Occipital lobe (tissue), 2 donors: Measurements from ENCODE around the gene PCK2. TPM values are rescaled to one million over a fixed set of nuclear protein-coding genes. Genes with fewer than 3 reads are reported as not detected.

Source experiments
- DNase-seq: peaks from one replicate; lab custom pipeline; 2025; lab: John Stamatoyannopoulos, UW
- total RNA-seq: library from RNA; depleted of rRNA; stranded (reverse); fragments of >200 nt; gene quantifications from one replicate; pipeline ENCODE4 v1.2.3, GENCODE V29; 2014

Gene PCK2
- total RNA-seq, 1 donor from 2014 or later, result 1.1 TPM

DNA sequence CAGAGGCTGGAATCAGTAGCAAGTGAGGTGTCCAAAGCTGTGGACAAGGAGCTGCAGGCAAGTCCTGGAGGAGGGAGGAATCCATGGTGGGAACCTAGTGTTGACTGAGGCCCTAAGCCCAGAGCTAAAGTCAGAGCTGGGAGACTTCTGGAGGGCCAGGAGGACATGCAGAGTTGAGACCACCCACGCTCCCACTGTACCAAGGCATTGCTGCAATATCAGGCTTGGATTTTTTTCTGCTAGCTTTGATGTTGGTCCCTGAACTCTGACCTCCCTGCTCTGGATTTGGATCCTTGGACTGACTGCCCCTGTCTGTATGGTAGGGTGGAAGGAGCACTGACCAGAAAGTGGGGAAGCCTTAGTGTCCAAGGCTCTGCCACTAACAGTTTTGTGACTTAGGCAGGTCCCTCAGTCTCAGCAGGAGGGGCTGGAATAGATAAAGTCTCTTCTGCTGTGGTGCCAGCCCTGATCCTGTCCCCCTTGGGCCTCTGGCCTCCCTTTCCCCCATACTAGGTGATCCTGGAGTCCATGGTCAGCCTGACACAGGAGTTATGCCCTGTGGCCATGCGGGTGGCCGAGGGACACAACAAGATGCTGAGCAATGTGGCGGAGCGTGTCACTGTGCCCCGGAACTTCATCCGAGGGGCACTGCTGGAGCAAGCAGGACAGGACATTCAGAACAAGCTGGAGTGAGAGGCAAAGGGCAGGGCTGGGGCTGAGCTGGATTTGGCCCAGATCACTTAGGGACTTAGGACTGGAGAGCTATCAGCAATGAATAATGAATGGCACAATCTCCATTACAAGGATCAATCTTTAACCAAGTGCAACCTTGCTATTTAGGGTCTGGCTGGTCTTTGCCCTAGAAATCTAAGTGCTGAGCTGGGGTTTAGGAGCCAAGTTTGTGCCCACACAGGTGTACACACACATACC lies 32.9 kb upstream of the PCK2 start:
- no peak for DNase-seq

DNA sequence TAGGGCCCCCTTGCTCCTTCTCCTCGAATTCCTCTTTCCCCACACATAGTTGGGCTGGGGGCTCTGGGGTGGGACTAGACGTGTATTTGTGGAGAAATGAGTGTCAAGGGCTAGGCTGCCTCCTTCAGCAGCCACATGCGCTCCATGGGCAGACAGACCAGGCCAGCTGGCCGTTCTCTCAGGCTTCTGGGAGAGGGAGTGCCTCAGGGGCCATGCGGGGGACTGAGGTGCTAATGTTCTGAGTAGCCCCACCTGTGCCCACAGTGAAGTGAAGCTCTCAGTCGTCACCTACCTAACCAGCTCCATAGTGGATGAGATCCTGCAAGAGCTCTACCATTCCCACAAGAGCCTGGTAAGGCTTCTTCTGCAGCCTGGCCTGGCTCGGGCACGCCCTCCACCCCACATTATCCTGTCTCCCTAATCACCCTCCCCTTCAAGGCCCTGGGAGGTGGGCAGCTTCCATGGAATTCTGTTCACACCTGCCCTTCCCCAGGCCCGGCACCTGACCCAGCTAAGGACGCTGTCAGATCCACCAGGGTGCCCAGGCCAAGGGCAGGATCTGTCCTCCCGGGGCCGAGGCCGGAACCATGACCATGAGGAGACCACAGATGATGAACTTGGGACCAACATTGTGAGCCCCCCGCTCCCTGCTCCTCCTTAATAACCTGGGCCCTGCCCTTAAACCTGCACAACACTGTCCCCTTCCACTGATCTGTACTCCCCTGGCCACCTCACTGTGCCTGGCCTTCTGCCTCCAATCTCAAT lies 31.7 kb upstream of the PCK2 start:
- DNase-seq, result no peak

DNA sequence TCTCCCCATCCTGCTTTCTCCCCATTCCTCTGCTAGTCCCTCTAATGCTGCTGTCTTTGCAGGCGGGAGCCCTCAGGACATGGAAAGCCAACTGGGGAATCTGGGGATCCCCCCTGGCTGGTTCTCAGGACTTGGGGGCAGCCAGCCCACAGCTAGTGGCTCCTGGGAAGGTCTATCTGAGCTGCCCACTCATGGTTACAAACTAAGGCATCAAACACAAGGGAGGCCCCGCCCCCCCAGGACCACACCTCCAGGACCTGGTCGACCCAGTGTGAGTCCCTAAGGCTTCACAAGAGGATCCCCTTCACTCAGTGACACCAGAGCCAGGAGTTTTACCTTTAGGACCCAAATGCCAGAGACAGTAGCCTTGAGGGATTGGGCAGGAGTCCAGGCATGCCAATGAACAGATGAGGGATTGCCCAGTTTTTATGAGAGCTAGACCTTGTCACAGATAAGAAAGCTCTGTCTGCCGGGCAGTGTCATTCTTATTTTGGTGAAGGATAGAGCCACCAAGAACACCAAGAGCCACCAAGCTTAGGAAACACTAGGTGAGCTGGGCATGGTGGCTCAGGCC lies 30.8 kb upstream of the PCK2 start:
- no peak for DNase-seq

DNA sequence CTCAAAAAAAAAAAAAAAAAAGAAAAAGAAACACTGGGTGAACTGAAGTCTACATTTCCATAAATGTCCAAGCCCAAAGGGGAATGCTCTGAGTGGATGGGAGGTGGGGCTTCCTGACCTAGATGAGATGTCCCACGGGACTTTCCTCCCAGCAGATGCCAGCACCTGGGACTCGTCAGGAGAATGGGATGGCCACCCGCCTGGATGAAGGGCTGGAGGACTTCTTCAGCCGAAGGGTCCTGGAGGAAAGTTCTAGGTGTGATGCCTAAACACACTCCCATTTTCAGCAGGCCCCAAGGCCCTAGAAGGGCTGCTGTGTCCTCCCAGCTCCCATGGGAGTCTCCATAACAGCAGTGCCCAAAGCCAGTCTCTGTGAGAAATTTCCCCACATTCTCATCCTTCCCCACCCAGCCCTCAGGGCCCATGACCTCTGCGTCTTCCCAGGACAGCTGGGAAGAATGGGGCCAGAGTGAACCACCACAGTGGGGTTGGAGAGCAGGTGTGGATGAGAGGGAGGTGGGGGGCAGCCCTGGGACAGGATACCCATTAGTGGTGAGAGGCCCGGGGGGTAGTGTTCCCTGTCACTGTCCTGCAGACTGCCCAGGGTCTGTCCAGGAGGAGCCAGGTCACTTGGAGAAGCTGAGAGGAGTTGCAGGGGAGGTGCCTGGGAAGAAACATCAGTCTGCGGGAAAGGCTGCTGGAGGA lies 29.9 kb upstream of the PCK2 start:
- DNase-seq, result no peak

DNA sequence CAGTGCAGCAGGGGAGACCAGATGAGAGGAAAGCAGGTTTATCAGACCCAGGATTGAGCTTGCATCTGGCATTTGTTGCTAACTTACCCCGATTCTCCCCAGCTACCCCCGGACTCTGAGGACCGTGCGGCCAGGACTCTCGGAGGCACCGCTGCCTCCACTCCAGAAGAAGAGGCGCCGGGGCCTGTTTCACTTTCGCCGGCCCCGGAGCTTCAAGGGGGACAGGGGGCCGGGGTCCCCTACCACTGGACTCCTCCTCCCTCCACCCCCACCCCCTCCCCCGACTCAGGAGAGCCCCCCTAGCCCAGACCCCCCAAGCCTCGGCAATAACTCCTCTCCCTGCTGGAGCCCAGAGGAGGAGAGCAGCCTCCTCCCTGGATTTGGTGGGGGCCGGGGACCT lies 29.3 kb upstream of the PCK2 start:
- DNase-seq, result no peak

DNA sequence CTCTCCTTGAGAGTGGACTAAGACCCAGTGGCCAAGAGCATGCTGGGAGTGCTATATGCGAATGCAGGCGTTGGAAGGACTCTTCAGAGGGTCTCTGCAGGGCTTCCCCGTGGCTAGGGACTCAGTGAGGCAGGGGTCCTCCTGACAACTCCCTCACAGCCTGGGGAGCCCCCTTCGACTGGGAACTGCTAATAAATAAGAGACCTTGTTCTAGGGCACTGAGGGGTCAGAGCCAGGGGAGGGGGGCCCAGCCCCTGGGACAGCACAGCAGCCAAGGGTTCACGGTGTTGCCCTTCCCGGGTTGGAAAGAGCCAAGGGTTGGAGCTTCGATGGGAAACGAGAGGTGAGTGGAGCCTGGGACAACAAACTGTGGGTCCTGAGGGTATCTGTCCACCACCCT lies 28.7 kb upstream of the PCK2 start:
- no peak for DNase-seq

DNA sequence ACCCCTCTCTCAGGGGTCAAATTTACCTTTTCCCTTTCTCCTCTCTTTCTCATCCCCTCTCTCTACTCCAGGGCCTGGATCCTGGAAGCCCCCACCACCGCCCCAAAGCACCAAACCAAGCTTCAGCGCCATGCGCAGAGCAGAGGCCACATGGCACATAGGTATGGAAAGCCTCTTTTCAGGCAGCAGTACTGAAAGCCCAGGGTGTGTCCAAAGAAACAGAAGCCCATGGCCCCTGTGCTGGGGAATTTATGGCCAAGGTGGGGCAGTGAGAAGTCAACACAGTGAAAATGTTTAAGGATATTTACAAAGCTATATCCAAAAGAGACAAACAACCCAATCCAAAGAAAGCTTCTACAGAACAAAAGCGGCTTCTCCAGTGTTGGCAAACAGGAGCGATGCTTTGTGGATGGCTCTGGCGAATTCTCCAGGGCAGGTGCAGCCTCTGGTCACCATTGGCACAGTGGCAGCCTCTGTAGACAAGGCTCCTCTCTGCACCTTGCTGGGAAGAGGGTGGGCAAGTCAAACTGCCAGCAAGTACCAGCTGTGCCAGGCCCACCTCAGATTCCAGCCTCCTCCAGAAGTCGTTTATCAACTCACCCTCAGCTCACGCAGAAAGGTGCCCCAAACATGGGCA lies 27.5 kb upstream of the PCK2 start:
- DNase-seq, result no peak

DNA sequence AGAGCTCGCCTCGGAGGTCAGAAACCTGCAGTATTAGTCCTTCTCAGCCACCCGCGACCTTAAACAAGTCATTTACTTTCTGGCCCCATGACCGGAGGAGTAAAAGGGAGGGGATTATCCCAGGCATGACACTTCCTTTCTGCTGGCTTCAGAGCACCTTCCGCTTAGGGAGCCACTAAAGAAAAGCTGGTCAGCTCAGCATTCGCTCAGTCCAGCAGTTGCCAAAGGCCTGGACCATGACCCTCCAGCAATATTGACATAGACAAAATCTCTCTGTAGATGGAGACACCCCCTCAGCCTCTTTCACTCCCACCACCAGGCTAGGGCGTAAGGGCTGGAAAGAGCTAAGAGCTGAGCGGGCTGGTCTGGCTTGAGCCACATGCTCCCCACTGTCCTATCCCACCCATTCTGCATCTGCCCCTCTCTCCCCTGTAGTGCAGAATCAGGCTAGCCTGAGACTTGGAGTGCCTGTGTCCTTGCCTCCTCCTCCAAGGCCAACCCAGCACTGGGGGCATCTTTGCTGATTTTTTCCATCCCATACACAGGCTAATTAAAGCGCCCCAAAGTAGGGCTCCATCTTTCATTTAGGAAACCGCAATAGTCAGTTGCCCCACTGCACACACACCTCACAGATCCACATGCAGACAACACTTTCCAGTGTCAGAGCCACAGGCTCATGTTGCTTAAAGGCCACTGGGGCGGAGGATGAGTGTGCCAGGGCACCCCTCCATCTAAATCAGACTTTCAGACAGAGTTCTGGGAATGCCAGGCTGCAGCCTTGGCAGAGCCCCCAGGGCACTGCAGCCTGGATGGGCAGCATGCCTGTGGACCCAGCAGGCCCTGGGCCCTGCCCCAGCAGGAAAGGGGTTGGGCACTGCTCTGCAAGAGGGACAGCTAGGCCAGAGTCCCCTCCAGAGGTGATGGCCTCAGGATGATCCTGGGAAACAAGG lies 26.7 kb upstream of the PCK2 start:
- no peak for DNase-seq

DNA sequence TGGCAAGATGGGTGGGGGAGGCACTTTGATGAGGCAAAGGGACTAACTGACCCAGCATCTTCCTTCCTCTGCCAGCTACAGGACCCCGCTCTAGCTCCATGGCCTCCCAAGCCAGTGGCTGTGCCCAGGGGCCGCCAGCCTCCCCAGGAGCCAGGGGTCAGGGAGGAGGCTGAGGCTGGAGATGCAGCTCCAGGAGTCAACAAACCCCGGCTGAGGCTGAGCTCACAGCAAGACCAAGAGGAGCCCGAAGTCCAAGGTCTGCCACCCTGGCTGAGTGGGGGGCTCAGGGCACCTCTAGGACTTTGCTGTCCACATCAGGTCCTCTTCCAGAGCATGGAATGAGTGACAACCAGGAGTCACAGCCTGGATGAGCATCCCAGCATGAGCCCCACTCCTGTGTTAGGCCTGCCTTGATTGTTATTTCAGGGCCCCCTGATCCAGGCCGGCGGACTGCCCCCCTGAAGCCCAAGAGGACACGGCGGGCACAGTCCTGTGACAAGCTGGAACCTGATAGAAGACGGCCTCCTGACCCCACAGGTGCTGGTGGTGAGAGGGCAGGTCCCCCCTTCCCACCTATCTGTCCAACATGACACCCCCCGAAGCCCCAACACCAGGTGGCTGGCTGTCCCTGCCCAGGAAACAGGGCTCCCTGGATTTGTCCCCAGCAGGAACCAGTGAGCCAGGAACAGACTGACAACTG lies 25.2 kb upstream of the PCK2 start:
- DNase-seq, result no peak

DNA sequence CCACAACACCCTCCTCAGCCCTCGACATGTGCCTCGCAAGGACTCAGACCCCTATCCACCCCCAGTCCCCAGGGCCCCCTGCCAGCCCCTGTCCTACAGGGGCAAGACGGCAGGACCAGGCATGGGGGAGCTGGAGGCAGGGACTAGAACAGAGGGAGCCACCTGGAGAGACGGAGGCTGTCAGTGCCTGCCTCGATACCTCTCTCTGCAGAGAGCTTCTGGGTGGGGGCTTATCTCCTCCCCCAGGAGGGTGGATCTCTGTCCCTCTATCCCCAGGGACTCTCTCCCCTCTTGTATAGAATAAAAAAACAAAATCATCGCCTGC lies 24.7 kb upstream of the PCK2 start:
- no peak for DNase-seq

DNA sequence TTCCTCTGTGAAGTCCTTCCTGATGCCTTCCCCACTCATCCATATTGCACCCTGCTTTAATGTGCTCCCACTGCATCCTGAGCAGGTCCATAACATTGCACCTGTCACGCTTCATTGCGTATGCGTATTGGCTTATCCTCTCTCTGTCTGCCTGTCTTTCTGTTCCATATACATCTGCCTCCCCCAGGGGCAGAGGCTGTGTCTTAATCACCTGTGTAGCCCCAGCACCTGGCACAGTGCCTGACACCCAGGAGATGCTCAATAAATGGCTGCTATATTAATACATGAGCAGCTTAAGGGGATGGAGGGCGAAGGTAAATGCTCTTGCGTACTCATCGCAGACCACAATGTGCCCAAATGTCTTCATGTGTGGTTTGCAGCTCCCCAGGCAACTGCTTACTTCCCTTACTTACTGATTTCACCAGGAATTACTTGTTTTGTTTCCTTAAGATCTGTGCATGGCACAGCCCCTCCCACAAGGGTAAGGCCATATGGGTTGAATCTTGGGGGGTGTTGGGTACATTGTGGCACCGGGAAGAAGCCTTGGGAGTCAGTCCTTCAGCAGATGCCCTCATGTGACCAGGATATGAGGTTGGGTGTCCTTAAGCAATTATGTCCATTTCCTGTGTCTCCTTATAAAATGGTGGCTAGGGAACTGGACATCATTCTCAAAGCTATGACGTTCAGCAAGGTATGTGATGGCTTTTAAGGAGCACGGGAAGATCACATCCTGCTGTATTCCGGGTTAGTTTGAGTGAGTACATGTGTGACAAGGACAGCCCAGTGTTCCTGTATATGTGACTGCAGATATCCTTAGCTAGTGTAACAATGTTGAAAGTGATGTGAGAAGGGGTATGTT lies 23.6 kb upstream of the PCK2 start:
- DNase-seq, result no peak

DNA sequence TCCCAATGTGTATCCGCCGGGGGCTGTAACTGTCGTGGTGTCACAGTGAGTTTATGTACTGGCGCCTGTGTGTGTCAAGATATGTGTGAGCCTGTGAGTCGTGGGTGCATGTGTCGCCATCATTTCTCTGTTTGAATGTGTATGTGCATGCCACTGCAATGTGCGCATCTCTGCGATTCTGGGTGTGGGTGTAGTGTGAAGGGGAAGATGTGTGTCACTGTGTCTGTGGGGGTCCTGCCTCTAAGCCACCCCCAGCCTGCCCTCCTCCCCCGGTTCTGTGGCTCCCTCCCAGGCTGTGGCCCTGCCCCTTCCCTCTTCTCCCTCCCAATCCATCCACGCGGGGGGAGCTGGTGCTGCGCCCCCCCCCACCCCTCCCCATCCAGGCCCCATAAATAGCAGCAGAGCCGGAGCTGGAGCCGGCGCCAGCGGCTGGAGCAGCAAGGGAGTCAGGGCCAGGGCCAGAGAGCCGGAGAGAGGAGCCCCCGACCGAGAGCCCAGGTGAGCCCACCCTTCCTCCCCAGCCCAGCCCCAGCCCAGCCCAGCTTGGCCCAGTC lies 22.9 kb upstream of the PCK2 start, which contains the start of gene CPNE6:
Gene CPNE6, plus strand, starts transcription at position 419 of the 554 bp plus-strand sequence. CDS start 1,375 bp downstream, outside the sequence.
- peak; percentile 45 for DNase-seq

DNA sequence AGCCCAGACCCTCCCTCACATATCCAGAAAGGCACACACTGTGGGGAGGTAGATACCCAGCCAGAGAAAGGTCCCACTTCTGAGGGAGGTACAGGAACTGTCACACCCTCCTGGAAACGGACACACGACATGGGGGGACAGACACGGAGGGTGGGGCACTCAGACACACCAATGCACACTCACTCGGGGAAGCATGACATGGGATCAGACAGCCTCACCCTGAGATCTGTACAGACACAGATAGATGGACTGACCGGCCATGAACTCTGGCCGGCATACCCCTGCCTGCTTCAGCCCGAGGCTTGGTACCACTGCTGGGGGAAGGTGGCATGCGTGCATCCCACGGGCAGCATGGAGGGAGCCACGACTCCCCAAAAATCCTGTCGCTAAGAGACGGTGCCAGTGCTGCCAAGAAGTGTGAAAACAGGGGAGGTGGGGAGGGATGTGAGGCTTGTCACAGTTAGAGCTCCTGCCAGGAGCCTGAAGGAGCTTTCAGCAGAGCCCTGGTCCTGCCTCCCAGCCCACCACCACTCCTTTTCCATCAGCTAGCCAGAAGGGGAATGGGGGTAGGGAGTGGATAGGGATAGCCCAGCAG lies 22.2 kb upstream of the PCK2 start:
- peak; percentile 62 for DNase-seq

DNA sequence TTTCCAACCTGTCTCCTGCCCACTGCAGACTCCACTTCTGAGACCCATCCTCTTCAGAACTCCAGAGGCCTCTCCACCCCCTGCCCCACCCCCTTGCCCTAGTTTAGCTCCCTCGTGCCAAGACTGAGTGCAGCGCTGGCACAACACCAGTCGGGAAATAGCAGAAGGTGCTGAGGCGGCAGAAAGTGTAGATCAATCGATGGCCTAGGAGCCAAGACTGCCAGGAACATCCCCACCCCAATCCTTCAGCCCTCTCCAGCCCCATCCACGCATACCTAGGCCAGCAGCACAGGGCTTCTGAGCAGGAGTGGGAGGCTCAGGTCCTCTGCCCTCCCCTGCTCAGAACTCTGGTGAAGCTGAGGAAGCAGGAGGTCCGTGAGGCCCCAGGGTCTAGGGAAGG lies 21.7 kb upstream of the PCK2 start:
- peak; percentile 62 for DNase-seq

DNA sequence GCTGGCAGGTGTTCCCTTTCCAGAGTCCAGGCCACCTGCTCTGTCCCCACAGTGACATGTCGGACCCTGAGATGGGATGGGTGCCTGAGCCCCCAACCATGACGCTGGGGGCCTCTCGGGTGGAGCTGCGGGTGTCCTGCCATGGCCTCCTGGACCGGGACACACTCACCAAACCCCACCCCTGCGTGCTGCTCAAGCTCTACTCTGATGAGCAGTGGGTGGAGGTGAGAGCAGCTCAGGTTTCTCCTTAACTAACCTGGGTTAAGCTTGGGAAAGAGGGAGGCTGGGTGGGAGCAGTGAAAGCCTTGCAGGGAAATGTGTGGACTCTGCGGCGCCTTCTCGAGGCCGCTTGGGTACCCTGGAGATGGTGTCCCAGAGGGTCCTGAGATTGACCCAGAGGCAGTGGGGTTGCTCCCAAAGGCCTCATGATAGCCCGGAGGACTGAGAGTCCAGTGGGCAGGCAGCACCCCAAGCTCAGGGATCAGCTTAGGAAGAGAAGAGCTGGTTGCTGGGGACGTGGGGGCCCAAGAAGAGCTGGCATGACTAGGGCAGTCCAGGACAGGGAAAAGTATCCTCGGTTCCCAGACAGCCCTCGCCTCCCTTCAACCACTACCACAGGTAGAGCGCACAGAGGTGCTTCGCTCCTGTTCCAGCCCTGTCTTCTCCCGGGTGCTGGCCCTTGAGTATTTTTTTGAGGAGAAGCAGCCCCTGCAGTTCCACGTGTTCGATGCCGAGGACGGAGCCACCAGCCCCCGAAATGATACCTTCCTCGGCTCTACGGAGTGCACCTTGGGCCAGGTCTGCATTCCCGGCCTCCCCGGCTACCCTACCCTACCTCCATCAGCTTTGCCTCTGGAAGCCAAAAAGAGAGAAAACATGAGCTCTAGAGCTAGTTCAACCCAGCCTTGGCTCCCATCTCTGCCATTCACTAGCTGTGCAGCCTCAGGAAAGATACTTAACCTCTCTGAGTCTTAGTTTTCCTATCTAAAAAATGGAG lies 20.9 kb upstream of the PCK2 start:
- no peak for DNase-seq
